ENCODE results near the gene OR2K2.
"Not testable (repeated sequence)": the region's sequence is repeated elsewhere in the genome, so short reads cannot be mapped to it uniquely, and the experiment has no call there.

The OR2K2 gene

GRCh38 chr9:111301195-111301594 lies 28.8 kb downstream of the OR2K2 start:
- no peak for DNase-seq (ENCODE audit: extremely low read depth, insufficient read length)
- TF ChIP-seq CTCF (IDR thresholded peaks at IDR 0.05; ENCODE audit: insufficient read depth, low read length, poor library complexity, severe bottlenecking): no peak
- Histone ChIP-seq H3K36me3 (ENCODE audit: control insufficient read depth, insufficient read depth, low read length) (no peaks in the 10 kb centered on the region), H3K4me3 (replicated peaks; ENCODE audit: low read depth, low read length) (no peak overlapping the region), H3K27me3 (replicated peaks; ENCODE audit: control insufficient read depth, insufficient read depth, low read length) (no peaks in the 10 kb centered on the region)

GRCh38 chr9:111300140-111300735 lies 29.8 kb downstream of the OR2K2 start:
- Histone ChIP-seq H3K36me3 (ENCODE audit: control insufficient read depth, insufficient read depth, low read length) (no peaks in the 10 kb centered on the region), H3K4me3 (replicated peaks; ENCODE audit: low read depth, low read length) (no peak overlapping the region), H3K27me3 (replicated peaks; ENCODE audit: control insufficient read depth, insufficient read depth, low read length) (no peaks in the 10 kb centered on the region)
- no peak for DNase-seq (ENCODE audit: extremely low read depth, insufficient read length)
- TF ChIP-seq CTCF (IDR thresholded peaks at IDR 0.05; ENCODE audit: insufficient read depth, low read length, poor library complexity, severe bottlenecking): no peak

GRCh38 chr9:111299599-111299966 lies 30.4 kb downstream of the OR2K2 start:
- not testable (repeated sequence) for H3K4me3 ChIP-seq (replicated peaks; ENCODE audit: low read depth, low read length); H3K27me3 ChIP-seq (replicated peaks; ENCODE audit: control insufficient read depth, insufficient read depth, low read length); DNase-seq (ENCODE audit: extremely low read depth, insufficient read length); H3K36me3 ChIP-seq (ENCODE audit: control insufficient read depth, insufficient read depth, low read length)

- no peak overlapping the region for H3K4me3 ChIP-seq (replicated peaks; ENCODE audit: low read depth, low read length)
- peak; percentile 36 for DNase-seq (ENCODE audit: extremely low read depth, insufficient read length)
- H3K36me3 ChIP-seq (ENCODE audit: control insufficient read depth, insufficient read depth, low read length): no peaks in the 10 kb centered on the region
- peak; percentile 54 for TF ChIP-seq CTCF (IDR thresholded peaks at IDR 0.05; ENCODE audit: insufficient read depth, low read length, poor library complexity, severe bottlenecking)
- H3K27me3 ChIP-seq (replicated peaks; ENCODE audit: control insufficient read depth, insufficient read depth, low read length): no peaks in the 10 kb centered on the region
Measured at GRCh38 chr9:111298731-111299598, 31.1 kb downstream of the OR2K2 start.

- DNase-seq (ENCODE audit: extremely low read depth, insufficient read length): no peak
- Histone ChIP-seq H3K27me3 (replicated peaks; ENCODE audit: control insufficient read depth, insufficient read depth, low read length) (no peaks in the 10 kb centered on the region), H3K4me3 (replicated peaks; ENCODE audit: low read depth, low read length) (no peak overlapping the region), H3K36me3 (ENCODE audit: control insufficient read depth, insufficient read depth, low read length) (no peaks in the 10 kb centered on the region)
- no peak for TF ChIP-seq CTCF (IDR thresholded peaks at IDR 0.05; ENCODE audit: insufficient read depth, low read length, poor library complexity, severe bottlenecking)
Measured at GRCh38 chr9:111298111-111298510, 31.9 kb downstream of the OR2K2 start.

GRCh38 chr9:111297066-111297824 lies 32.8 kb downstream of the OR2K2 start:
- Histone ChIP-seq H3K27me3 (replicated peaks; ENCODE audit: control insufficient read depth, insufficient read depth, low read length) (no peaks in the 10 kb centered on the region), H3K36me3 (ENCODE audit: control insufficient read depth, insufficient read depth, low read length) (no peaks in the 10 kb centered on the region), H3K4me3 (replicated peaks; ENCODE audit: low read depth, low read length) (no peak overlapping the region)
- no peak for DNase-seq (ENCODE audit: extremely low read depth, insufficient read length)
- TF ChIP-seq CTCF (IDR thresholded peaks at IDR 0.05; ENCODE audit: insufficient read depth, low read length, poor library complexity, severe bottlenecking): no peak

Data from GM06990 (cell line).